Ectodermal cell (in vitro differentiated cells): ENCODE results near the gene PEAK3.

Experiments used
- H3K27ac ChIP-seq: 2 replicates; pipeline ENCODE4 v1.7.0; 2013; ENCODE audit warnings: mild to moderate bottlenecking, low read depth, low read length; ENCODE audit not compliant: insufficient read depth, poor library complexity, severe bottlenecking
- H3K27me3 ChIP-seq: 2 replicates; pipeline ENCODE4 v1.7.0; 2013; ENCODE audit warnings: mild to moderate bottlenecking, low read length; ENCODE audit not compliant: insufficient read depth, control insufficient read depth, poor library complexity, severe bottlenecking
- H3K36me3 ChIP-seq: one replicate; pipeline ENCODE4 v1.7.0; 2013; ENCODE audit warnings: low read length; ENCODE audit not compliant: control insufficient read depth, insufficient read depth
- H3K4me1 ChIP-seq: one replicate; pipeline ENCODE4 v1.7.0; 2013; ENCODE audit warnings: low read length; ENCODE audit not compliant: control insufficient read depth, insufficient read depth
- H3K4me3 ChIP-seq: 2 replicates; pipeline ENCODE4 v1.7.0; 2013; ENCODE audit warnings: low read depth, low read length, control low read depth; ENCODE audit not compliant: insufficient read depth
- H3K9me3 ChIP-seq: 2 replicates; pipeline ENCODE4 v1.7.0; 2013; ENCODE audit warnings: mild to moderate bottlenecking, low read length, moderate library complexity; ENCODE audit not compliant: control insufficient read depth
- WGBS, 2 experiments: methylation state at CpG; one replicate each; pipeline ENCODE4 v1.1.7; 2013; ENCODE audit warnings: missing lambda C conversion rate in 2 of 2; 5-methylcytosine and 5-hydroxymethylcytosine counted together

The PEAK3 gene

DNA sequence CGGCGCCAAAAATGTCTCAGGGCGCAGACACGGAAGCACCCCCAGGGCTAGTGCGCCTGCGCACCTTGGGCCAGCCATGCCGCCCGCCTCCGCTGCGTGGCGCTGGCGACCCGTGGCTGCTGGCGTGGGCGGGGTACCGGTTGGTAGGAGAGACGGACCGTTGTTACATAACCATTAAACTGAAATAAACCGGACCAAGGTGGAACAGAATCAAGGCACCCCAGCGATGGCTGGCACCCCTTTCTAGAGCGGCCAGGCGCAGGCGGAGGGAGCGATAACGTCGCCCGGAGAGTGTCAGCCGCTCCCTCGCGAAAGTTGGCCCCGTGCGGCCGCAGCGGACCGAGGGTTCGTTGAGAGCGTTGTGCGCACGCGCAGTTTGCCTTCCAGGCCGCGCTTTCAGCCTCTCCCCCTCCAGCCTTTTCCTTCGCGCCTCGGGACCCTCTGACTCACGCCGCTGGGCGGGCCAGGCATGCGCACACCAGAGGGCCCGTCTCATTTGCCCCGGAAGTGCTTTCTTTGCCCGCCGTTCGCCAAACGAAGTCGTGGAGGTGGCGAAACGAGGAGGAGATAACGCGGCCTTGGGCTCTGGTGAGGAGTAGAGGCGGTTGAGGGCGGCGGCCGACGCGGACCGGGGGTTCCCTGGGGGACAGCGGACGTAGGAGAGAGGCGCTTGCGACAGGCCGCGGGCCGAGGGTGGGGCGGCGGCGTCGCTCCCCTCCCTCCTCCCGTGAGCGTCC is 45.5 kb downstream of the PEAK3 start, which contains the start of the genes PLEKHJ1 and SF3A2:
Gene PLEKHJ1 (minus strand): TSS at position 16 of the 737 bp plus-strand sequence. CDS start 81 bp downstream, outside the sequence.
Gene SF3A2 (plus strand): TSS at position 511 of the 737 bp plus-strand sequence. CDS start 6,595 bp downstream, outside the sequence.
- WGBS, 2 experiments, result 0% methylated on average over 80 of the region's 80 CpGs
- Histone ChIP-seq H3K9me3 (no peaks in the 10 kb centered on the region), H3K27ac (peak within 1 kb of the TSS; percentile 99), H3K27me3 (no peaks in the 10 kb centered on the region), H3K4me1 (peaks cover 36% of the 10 kb centered on the region), H3K36me3 (peaks cover 8% of the 10 kb centered on the region), H3K4me3 (peak within 1 kb of the TSS; percentile 78)

- Histone ChIP-seq H3K36me3 (peaks cover 8% of the 10 kb centered on the region), H3K27ac (no peak overlapping the region), H3K4me3 (peak overlapping the region; percentile 78), H3K4me1 (peaks cover 31% of the 10 kb centered on the region), H3K9me3 (no peaks in the 10 kb centered on the region), H3K27me3 (no peaks in the 10 kb centered on the region)
- 0% methylated on average over 28 of the region's 28 CpGs for WGBS, 2 experiments
Measured at GRCh38 chr19:2236064-2236313, 46.0 kb downstream of the PEAK3 start.

DNA sequence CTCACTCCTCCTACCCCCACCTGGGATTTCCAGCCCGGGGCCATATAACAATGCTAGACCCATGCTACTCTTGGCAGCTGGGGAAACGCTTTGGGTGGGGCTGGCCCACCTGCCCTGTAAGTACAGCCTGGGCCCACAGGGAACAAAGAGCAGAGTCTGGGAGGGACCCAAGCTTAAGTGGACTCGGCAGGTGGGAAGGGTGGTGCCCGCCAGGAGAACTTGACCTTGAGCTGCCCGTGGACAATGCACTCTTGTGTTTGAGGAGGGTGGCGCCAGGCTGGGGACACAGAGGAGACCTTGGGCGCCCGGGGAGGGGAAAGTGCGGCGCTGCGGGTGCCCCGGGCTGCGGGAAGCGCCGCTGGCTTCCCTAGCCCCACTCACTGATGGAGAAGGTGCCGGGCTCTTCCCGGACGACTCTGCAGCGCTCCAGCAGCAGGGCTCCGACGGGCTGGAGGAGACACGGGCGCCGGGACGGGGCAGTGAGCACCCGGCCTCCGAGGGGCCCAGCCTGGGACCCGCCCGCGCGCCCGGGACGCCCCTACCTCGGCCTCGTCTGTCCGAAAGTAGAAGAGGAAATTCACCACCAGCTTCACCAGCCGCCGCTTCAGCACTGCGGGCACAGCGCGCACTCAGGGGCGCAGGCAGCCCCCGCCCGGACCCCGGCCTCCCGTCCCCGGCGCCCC is 46.5 kb downstream of the PEAK3 start:
- Histone ChIP-seq H3K27me3 (no peaks in the 10 kb centered on the region), H3K9me3 (no peaks in the 10 kb centered on the region), H3K4me3 (peak overlapping the region; percentile 78), H3K27ac (no peak overlapping the region), H3K4me1 (peaks cover 26% of the 10 kb centered on the region), H3K36me3 (peaks cover 8% of the 10 kb centered on the region)
- WGBS, 2 experiments, result 1% methylated on average over 48 of the region's 48 CpGs

- Histone ChIP-seq H3K27me3 (no peaks in the 10 kb centered on the region), H3K27ac (no peak overlapping the region), H3K9me3 (no peaks in the 10 kb centered on the region), H3K4me1 (peaks cover 21% of the 10 kb centered on the region), H3K36me3 (peaks cover 13% of the 10 kb centered on the region), H3K4me3 (peak overlapping the region; percentile 78)
- 64 to 79% methylated on average over 6 of the region's 6 CpGs for WGBS, 2 experiments
Measured at GRCh38 chr19:2234996-2235380, 47.0 kb downstream of the PEAK3 start.

DNA sequence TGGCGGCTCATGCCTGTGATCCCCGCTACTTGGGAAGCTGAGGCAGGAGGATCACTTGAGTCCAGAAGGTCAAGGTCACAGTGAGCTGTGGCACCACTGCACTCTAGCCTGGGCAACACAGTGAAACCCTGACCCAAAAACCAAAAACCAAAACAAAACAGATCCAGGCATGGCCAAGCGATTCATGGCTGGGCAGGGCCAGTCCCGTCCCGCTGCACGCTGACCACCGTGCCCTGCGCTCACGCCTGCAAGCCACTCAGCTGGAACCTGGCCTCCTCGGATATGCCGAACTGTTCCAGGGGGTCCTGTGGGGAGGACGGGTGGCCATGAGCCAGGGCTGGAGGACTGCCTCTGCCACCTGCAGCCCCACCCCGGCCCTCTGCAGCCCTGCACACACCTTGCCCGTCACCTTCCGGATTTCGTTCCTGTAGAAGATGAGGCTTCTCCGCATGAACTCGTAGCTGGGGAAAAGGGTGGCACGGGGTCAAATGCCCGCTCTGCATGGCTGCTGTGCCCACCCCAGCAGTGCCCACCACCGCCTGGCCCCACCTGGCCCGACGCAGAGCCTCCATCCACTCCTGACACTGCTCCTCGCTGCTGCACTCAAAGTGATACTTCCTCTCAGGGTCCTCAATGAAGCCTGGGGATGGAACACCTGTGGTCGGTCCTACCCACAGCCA is 48.2 kb downstream of the PEAK3 start:
- H3K4me3 ChIP-seq, result no peak overlapping the region
- no peak overlapping the region for H3K27ac ChIP-seq
- no peaks in the 10 kb centered on the region for H3K27me3 ChIP-seq
- H3K36me3 ChIP-seq, result peaks cover 21% of the 10 kb centered on the region
- WGBS, 2 experiments, result 95% methylated on average over 25 of the region's 25 CpGs
- H3K4me1 ChIP-seq, result peaks cover 15% of the 10 kb centered on the region
- H3K9me3 ChIP-seq, result no peaks in the 10 kb centered on the region

DNA sequence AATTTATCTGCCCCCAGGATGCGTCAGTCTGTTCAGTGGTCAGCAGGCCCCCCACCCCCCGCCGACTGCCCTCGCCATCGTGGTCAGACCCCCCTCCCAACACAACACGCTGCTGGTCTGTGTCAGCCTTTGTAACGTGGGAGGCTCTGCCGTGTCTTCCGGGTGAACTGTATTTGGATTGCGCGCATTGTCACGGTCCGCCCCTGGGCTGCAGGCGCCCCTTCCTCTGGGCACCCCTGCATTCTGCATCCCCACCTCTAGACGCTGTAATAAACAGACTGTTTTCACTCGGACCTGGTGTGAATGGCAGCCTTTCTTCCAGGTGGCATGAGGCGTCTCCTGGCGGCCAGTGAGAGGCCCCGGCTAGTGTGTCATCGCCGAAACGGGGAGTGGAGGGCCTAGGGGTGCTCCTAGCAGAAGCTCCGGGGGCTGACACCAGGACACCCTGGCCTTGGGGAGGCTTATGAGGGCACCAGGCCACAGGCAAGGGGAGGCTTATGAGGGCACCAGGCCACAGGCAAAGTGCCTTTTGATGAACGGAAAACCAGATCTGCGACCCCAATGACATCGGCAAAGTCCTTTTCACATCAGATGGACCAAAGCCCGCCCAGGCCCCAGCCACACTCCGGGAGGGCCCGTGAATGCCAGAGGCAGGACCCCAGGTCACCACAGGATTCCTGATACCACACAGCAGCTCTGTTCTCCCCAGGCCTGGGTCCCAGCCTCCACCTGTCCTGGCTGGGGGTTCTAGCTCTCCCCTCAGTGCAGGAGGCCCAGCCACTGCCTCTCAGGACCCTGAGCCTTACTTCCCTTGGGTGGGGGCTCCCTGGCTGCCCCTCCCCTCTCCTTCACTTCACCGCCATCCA is 49.5 kb downstream of the PEAK3 start:
- no peaks in the 10 kb centered on the region for H3K9me3 ChIP-seq
- peaks cover 8% of the 10 kb centered on the region for H3K4me1 ChIP-seq
- H3K27me3 ChIP-seq, result no peaks in the 10 kb centered on the region
- peaks cover 25% of the 10 kb centered on the region for H3K36me3 ChIP-seq
- no peak overlapping the region for H3K4me3 ChIP-seq
- 94% methylated on average over 30 of the region's 30 CpGs for WGBS, 2 experiments
- H3K27ac ChIP-seq, result no peak overlapping the region

DNA sequence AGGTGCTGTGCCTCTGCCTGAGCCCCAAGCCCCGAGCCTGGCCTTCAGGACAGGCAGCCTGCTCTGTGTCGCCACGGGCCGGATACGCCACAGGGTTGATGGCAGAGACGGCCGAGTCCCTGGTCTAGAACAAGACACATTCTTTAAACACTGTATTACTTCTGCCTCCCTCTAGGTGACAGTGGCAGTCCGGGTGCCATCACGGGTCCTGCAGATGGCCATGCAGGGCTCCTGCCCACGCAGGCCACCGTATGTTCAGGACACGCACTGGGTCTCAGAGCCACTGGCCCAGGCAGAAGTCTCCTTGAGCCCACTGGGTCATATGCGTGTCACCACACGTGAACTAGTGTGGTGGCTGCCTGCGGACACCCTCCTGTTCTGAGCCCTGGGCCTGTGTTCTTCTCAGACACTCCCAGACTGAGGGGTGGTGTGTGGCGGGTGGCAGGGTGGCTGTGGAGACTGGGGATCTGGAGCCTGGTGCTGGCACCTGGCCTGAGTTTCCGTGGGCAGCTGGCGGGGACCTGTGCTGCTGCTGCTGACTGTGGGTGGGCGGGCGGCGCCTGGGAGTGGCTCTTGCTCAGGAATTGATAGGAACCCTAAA is 50.3 kb downstream of the PEAK3 start:
- H3K4me1 ChIP-seq, result peaks cover 8% of the 10 kb centered on the region
- H3K36me3 ChIP-seq, result peaks cover 25% of the 10 kb centered on the region
- H3K4me3 ChIP-seq, result no peak overlapping the region
- 92 to 94% methylated on average over 21 of the region's 21 CpGs for WGBS, 2 experiments
- no peaks in the 10 kb centered on the region for H3K27me3 ChIP-seq
- H3K27ac ChIP-seq, result peak overlapping the region; percentile 6
- H3K9me3 ChIP-seq, result no peaks in the 10 kb centered on the region

GRCh38 chr19:2230807-2231533 is 51.0 kb downstream of the PEAK3 start:
- no peak overlapping the region for H3K27ac ChIP-seq
- no peak overlapping the region for H3K4me3 ChIP-seq
- H3K4me1 ChIP-seq, result peaks cover 8% of the 10 kb centered on the region
- peaks cover 28% of the 10 kb centered on the region for H3K36me3 ChIP-seq
- no peaks in the 10 kb centered on the region for H3K9me3 ChIP-seq
- WGBS, 2 experiments, result 95% methylated on average over 12 of the region's 12 CpGs
- no peaks in the 10 kb centered on the region for H3K27me3 ChIP-seq

- Histone ChIP-seq H3K4me1 (peaks cover 6% of the 10 kb centered on the region), H3K4me3 (no peak overlapping the region), H3K27me3 (no peaks in the 10 kb centered on the region), H3K36me3 (peaks cover 31% of the 10 kb centered on the region), H3K9me3 (no peaks in the 10 kb centered on the region), H3K27ac (no peak overlapping the region)
- WGBS, 2 experiments, result 96 to 97% methylated on average over 43 of the region's 43 CpGs
Measured at GRCh38 chr19:2230033-2230531, 51.9 kb downstream of the PEAK3 start.
